Natural killer cell (primary cell): ENCODE data around the gene R3HDM4. TPM values are rescaled to one million over a fixed set of nuclear protein-coding genes. Genes with fewer than 3 reads are reported as not detected.
A peak's percentile ranks its signal among the peaks of the same experiment; 100 is the strongest.

Experiments
- ATAC-seq, 3 donors: fragments of 150-1000 bp in 2 of 3; fragments of 200-7000 bp in 1 of 3; cut with Tn5 transposase; 1 replicate in 1 of 3; 2 replicates in 2 of 3; pipeline ENCODE4 v1.10.0; 2021; ENCODE audit warnings: mild to moderate bottlenecking in 2 of 3, moderate library complexity in 2 of 3
- DNase-seq, 2 donors: peaks; one replicate each; pipeline versions ENCODE4 v3.0.0 to v3.0.0-alpha.2; 2013 to 2021; ENCODE audit warnings: mixed read lengths in 1 of 2
- H3K27ac ChIP-seq: one replicate; pipeline ENCODE4 v1.5.1; 2013; ENCODE audit warnings: mild to moderate bottlenecking, low read length
- H3K27me3 ChIP-seq: one replicate; pipeline ENCODE4 v1.6.1; 2013; ENCODE audit warnings: low read length; ENCODE audit not compliant: control insufficient read depth, insufficient read depth
- H3K36me3 ChIP-seq: one replicate; pipeline ENCODE4 v1.6.1; 2013; ENCODE audit warnings: low read length; ENCODE audit not compliant: control insufficient read depth, insufficient read depth
- H3K4me1 ChIP-seq: one replicate; pipeline ENCODE4 v1.6.1; 2013; ENCODE audit warnings: low read length; ENCODE audit not compliant: control insufficient read depth, insufficient read depth
- H3K4me3 ChIP-seq: one replicate; pipeline ENCODE4 v1.5.1; 2013; ENCODE audit warnings: low read length
- H3K9me3 ChIP-seq: one replicate; pipeline ENCODE4 v1.6.1; 2013; ENCODE audit warnings: low read length; ENCODE audit not compliant: control insufficient read depth, insufficient read depth
- H3K27ac Mint-ChIP-seq, 2 donors: one replicate each; pipeline ENCODE4 v1.8.0; 2022; ENCODE audit warnings: mild to moderate bottlenecking in 2 of 2, mixed read lengths in 2 of 2, moderate library complexity in 1 of 2
- H3K27me3 Mint-ChIP-seq, 2 donors: one replicate each; pipeline ENCODE4 v1.8.0; 2022; ENCODE audit warnings: low read depth in 2 of 2, mixed read lengths in 2 of 2
- H3K36me3 Mint-ChIP-seq: one replicate; pipeline ENCODE4 v1.8.0; 2022; ENCODE audit warnings: mixed read lengths
- H3K4me1 Mint-ChIP-seq, 2 donors: one replicate each; pipeline ENCODE4 v1.8.0; 2022; ENCODE audit warnings: mixed read lengths in 2 of 2
- H3K4me3 Mint-ChIP-seq: one replicate; pipeline ENCODE4 v1.8.0; 2022; ENCODE audit warnings: mild to moderate bottlenecking, moderate library complexity, mixed read lengths
- H3K9me3 Mint-ChIP-seq, 2 donors: one replicate each; pipeline ENCODE4 v1.8.0; 2022; ENCODE audit warnings: mixed read lengths in 2 of 2
- CTCF ChIP-seq: fragments of 200-600 bp; IDR thresholded peaks from one replicate; pipeline ENCODE4 v1.8.0; 2022; ENCODE audit warnings: antibody characterized with exemption
- WGBS: methylation state at CpG from one replicate; pipeline ENCODE4 v1.1.7; 2013; ENCODE audit warnings: missing lambda C conversion rate; ENCODE audit not compliant: insufficient coverage; 5-methylcytosine and 5-hydroxymethylcytosine counted together
- intact Hi-C: fragments of 100-400 bp; cut with micrococcal nuclease; formaldehyde crosslinking; loops from one replicate; pipeline ENCODE4 v1.14.2; 2022
- total RNA-seq, 4 donors: library from RNA; stranded (reverse); fragments of 120-200 nt in 1 of 4; gene quantifications; one replicate each; pipeline versions ENCODE4 v1.2.3 to v1.2.4, GENCODE V29; 2013 to 2022

The R3HDM4 gene
- total RNA-seq, 3 donors from 2014 or later (not counting 1 experiment from before 2014, with no cell fraction given), result 88.7 to 106 (median 97.8) TPM

- 12% methylated on average over 48 of the region's 48 CpGs for WGBS
- no peaks in the 10 kb centered on the region for H3K9me3 ChIP-seq
- intact Hi-C loops, result loop anchor here (1.0 to 5.0 kb wide), 2 partner anchors 59 to 120 kb away; partner anchors contain the start of gene WDR18
- H3K4me3 ChIP-seq, result no peak overlapping the region
- H3K4me3 Mint-ChIP-seq, result peak overlapping the region; percentile 83
- peaks cover 7 to 12% of the 10 kb centered on the region in 2 donors for H3K27me3 Mint-ChIP-seq
- no peaks in the 10 kb centered on the region for H3K36me3 Mint-ChIP-seq
- H3K4me1 ChIP-seq, result peaks cover 43% of the 10 kb centered on the region
- no peak for TF ChIP-seq CTCF
- H3K36me3 ChIP-seq, result peaks cover 4% of the 10 kb centered on the region
- H3K9me3 Mint-ChIP-seq, result no peaks in the 10 kb centered on the region
- peak overlapping the region; percentile 38 to 81 for H3K27ac Mint-ChIP-seq
- DNase-seq (peak; percentile 78 to 87), ATAC-seq (peak; percentile 70 to 78 (median 75))
- H3K27me3 ChIP-seq, result peaks cover 7% of the 10 kb centered on the region
- H3K4me1 Mint-ChIP-seq, result peaks cover 12 to 22% of the 10 kb centered on the region in 2 donors
- H3K27ac ChIP-seq, result no peak overlapping the region
Observed at GRCh38 chr19:862581-863314, 50.3 kb downstream of the R3HDM4 start.

- Histone ChIP-seq H3K27me3 (peaks cover 7% of the 10 kb centered on the region), H3K4me1 (peaks cover 43% of the 10 kb centered on the region), H3K36me3 (no peaks in the 10 kb centered on the region), H3K9me3 (no peaks in the 10 kb centered on the region), H3K27ac (no peak overlapping the region), H3K4me3 (no peak overlapping the region)
- Mint-ChIP-seq H3K36me3 (no peaks in the 10 kb centered on the region), H3K9me3 (no peaks in the 10 kb centered on the region), H3K4me3 (peak overlapping the region; percentile 28), H3K27me3 (peaks cover 7 to 15% of the 10 kb centered on the region in 2 donors), H3K4me1 (peaks cover 12 to 21% of the 10 kb centered on the region in 2 donors), H3K27ac (peak overlapping the region in 1 of 2 donors; percentile 81)
- intact Hi-C loops, result loop anchor here (5.0 kb wide), 1 partner anchor 120 kb away; the partner anchor contains the start of gene WDR18
- WGBS, result 26% methylated on average over 60 of the region's 60 CpGs
- TF ChIP-seq CTCF, result no peak
- ATAC-seq (peak; percentile 47 to 67 (median 57)), DNase-seq (peak; percentile 53 to 78)
Observed at GRCh38 chr19:861756-862580, 51.1 kb downstream of the R3HDM4 start.

GRCh38 chr19:861141-861755, 51.8 kb downstream of the R3HDM4 start:
- no peak overlapping the region for H3K27ac Mint-ChIP-seq
- Histone ChIP-seq H3K27ac (no peak overlapping the region), H3K36me3 (no peaks in the 10 kb centered on the region), H3K9me3 (no peaks in the 10 kb centered on the region), H3K4me3 (no peak overlapping the region), H3K27me3 (peaks cover 7% of the 10 kb centered on the region), H3K4me1 (peaks cover 43% of the 10 kb centered on the region)
- H3K4me1 Mint-ChIP-seq, result peaks cover 12 to 21% of the 10 kb centered on the region in 2 donors
- no peak for TF ChIP-seq CTCF
- no peaks in the 10 kb centered on the region for H3K9me3 Mint-ChIP-seq
- WGBS, result 67% methylated on average over 34 of the region's 35 CpGs
- peaks cover 7 to 15% of the 10 kb centered on the region in 2 donors for H3K27me3 Mint-ChIP-seq
- intact Hi-C loops, result loop anchor here (5.0 kb wide), 1 partner anchor 121 kb away; the partner anchor contains the start of gene WDR18
- H3K36me3 Mint-ChIP-seq, result no peaks in the 10 kb centered on the region
- DNase-seq, result no peak
- no peak for ATAC-seq
- H3K4me3 Mint-ChIP-seq, result no peak overlapping the region
